ENCODE results near the gene CAMSAP1.

CAMSAP1 gene

GRCh38 chr9:135879619-135880018, 27.7 kb downstream of the CAMSAP1 start:
- no peak for DNase-seq (ENCODE audit: low spot score)

DNA sequence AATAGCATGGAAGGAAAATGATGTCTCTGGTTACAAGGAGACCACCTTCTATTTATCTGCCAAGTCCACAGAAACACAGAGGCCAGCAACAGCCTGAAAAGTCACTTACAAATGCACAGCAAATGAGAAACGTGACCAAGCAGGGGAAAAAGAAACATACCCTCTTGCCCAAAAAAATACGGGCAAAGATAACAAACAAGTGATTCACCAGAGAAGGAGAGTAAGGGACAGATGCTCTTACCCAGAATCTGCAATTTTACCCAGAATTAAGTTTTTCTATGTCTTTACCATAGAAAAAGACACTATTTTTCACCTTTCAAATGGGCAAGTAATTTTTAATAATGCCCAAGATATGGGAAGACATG, 28.1 kb downstream of the CAMSAP1 start:
- no peak for DNase-seq (ENCODE audit: low spot score)

DNA sequence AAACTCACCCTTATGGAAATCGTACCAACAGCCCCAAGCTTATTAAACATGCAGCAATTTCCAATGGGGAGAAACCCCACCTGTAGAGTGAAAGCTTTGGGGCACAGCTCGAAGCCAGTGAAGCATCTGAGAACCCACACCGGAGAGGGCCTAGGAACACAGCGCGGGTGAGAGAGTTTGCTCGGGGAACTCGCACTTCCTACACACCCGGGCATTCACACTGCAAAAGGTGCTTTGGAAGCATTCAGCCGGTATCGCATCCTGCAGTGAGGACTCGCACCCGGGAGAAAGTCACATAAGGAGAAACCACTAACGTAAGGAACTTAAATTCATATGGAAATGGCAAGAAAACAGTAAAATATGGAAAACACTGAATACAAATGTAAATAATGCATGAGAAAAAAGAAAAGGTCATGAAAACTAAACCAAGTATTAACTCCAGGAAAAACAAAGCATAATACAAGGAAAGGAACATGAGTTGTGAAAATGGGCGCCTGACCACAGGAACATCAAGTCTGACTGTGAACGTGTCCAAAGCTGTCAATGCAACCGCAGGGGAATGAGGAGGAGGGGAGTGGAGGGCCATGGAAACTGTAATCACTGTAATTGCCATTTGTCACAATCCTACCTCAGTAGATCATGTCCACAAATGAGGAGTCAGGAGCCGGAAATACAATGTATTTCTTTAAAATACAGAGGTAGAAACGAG, 28.7 kb downstream of the CAMSAP1 start:
- DNase-seq (ENCODE audit: low spot score), result no peak

DNA sequence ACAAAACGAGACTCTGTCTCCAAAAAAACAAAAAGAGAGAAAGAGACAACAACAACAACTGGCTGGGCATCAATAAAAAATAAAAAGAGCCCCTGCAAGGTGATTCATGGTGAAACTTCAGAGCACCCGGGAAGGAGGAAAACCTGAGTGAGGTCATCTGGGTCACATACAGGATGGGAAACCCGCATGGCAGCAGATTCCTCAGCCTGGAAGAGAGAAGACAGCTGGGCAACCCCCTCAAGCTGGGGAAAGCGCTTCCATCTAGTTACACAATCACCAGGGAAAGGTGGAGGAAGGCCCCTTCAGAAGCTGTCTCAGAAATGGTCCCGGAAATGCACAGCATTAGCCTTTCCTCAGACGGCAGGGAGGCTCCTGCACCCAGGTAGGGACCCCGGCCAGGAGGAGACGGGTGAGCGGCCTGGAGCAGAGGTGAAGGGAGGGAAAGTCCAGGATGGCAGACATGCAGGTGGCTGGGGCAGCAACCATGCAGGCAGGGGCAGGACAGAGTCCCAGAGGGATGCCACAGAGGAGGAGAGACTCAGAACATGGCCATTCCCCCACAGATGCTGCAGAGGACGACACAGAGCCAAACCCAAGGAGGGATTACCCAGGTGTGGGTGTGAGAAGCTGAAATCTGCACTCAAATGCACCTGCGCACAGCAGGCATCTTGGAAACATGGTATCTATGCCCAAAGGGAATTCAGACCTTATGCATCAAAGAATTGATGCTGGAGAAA, 29.4 kb downstream of the CAMSAP1 start:
- no peak for DNase-seq (ENCODE audit: low spot score)

DNA sequence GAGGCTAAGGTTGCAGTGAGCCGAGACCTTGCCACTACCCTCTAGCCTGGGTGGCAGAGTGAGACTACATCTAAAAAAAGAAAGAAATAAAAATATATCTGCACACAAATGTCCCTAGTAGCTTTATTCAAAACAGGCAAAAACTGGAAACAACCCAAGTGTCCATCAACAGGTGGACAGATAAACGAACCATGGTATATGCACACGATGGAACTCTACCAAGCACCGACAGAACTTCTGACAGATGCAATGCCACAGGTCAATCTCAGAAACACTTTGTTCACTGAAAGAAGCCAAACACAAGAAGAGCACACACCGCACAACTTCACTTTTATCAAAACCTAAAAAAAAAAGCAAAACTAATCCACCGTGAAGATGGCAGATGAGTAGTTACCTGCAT, 30.4 kb downstream of the CAMSAP1 start:
- DNase-seq (ENCODE audit: low spot score), result no peak

- DNase-seq (ENCODE audit: low spot score), result no peak
These were observed 32.5 kb downstream of the CAMSAP1 start for GRCh38 chr9:135874859-135875258.

- no peak for DNase-seq (ENCODE audit: low spot score)
These were observed 37.4 kb downstream of the CAMSAP1 start for GRCh38 chr9:135869909-135870308.

GRCh38 chr9:135865531-135865930, 41.8 kb downstream of the CAMSAP1 start:
- no peak for DNase-seq (ENCODE audit: low spot score)

- DNase-seq (ENCODE audit: low spot score), result peak; percentile 54
These were observed 42.8 kb downstream of the CAMSAP1 start for GRCh38 chr9:135864447-135865049.

DNA sequence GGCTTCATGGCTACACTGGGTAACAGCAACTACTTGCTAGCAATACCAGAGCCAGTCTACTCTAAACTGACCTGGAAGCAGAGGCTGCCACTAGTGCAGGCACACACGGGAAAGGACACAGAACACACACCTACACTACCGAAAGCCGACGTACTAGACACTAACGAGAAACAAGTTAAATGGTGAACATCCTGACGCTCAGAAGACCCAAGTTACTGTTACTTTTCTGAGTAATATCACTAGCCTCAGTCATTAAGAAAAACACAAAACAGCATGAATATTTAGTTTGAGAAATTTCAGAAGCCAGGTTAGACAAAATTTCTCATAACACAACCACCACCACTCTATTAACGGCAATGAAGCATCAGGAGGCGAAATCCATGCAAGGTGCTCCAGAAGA, 44.5 kb downstream of the CAMSAP1 start:
- no peak for DNase-seq (ENCODE audit: low spot score)

- no peak for DNase-seq (ENCODE audit: low spot score)
These were observed 48.7 kb downstream of the CAMSAP1 start for GRCh38 chr9:135858491-135859185.

DNA sequence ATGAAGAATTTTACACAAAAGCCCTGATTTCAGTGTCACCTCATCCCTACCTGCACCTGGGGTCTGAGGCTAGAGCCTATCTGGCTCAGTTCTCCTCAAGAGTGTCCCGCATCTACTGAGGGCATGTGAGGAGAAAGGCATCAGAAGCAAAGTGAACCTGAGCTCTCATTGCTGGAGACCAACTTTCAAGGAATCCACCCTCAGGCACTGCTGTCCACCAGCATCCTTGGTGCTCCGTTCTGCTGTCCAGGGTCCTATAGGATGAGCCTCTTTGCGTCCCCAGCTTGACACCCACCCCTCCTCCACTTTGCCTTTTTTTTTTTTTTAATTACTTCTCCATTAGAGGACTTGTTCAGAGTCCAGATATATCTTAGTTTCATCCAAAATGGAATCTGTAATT, 49.5 kb downstream of the CAMSAP1 start:
- no peak for DNase-seq (ENCODE audit: low spot score)

GRCh38 chr9:135857371-135857786, 50.0 kb downstream of the CAMSAP1 start:
- DNase-seq (ENCODE audit: low spot score), result no peak

GRCh38 chr9:135851748-135852147, 55.6 kb downstream of the CAMSAP1 start:
- no peak for DNase-seq (ENCODE audit: low spot score)

- DNase-seq (ENCODE audit: low spot score), result no peak
These were observed 56.6 kb downstream of the CAMSAP1 start for GRCh38 chr9:135850737-135851136.

DNA sequence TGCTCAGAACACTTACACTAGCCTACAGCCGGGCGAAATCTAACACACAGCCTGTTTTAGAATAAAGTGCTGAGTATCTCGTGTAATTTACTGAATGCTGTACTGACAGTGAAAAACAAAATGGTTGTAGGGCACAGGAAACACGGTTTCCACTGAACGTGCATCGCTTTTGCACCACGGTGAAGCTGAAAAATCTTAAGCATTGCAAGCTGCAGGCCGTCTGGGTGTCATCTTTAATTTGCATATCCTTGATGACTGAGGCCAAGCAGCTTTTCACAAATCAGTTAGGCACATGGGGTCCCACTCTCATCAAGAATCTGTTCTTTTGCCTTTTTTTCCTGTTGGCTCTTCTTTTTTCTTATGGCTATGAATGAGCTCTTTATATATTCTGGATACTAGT, 58.2 kb downstream of the CAMSAP1 start:
- DNase-seq (ENCODE audit: low spot score), result no peak

DNA sequence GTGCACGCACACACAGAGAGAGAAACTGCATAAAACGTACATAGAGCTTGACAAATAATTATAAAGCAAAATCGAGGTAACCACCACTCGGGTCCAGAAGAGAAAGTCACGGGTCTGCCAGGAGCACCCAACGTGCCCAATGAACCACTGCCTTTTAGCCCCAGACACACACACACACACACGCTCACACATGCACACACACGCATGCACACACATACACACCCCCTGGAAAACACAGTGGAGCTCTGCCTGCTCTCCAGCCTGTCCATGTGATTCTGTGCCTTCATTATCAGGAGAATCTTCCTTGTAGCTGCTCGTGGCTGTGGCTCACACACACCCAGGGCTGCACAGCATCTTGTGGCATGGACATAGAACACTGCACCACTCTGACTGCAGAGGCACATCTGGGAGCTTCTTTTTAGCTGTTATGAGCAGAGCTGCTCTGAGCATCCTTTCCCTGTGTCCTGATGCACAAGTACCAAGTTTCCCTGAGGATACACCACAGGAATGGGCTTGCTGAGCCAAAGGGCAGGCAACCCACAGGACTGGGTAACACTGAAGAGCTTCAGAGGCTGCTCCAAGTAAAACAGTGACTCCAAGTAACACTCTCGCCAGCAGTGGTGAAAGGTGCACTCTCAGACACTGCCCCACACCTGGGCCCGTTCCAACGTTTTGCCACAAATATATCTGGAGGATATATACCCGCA, 58.9 kb downstream of the CAMSAP1 start:
- no peak for DNase-seq (ENCODE audit: low spot score)

GRCh38 chr9:135847833-135848232, 59.5 kb downstream of the CAMSAP1 start:
- no peak for DNase-seq (ENCODE audit: low spot score)

- no peak for DNase-seq (ENCODE audit: low spot score)
These were observed 66.8 kb downstream of the CAMSAP1 start for GRCh38 chr9:135840539-135840938.

GRCh38 chr9:135840107-135840506, 67.2 kb downstream of the CAMSAP1 start:
- no peak for DNase-seq (ENCODE audit: low spot score)

DNA sequence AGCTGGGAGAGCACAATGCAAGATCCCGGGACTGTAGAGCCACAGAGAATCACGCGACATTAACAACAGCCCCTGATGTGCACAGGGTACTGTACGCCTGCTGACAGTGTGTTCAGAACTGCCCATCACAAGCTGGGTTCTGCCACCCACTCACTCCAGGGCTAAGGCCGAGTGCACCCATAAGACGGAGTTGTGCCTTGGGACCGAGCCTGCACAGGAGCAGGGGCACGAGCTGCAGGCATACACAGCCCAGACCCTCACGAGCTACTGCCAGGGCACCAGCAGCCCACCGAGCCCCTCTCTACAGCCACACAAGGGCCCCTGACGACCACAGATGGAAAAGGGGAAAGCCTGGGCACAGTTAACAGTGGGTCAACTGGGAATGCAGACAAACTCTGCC, 67.8 kb downstream of the CAMSAP1 start:
- no peak for DNase-seq (ENCODE audit: low spot score)

GRCh38 chr9:135835131-135835530, 72.2 kb downstream of the CAMSAP1 start:
- DNase-seq (ENCODE audit: low spot score), result no peak
